ENCODE data around the gene MORC2.

The MORC2 gene

GRCh38 chr22:30894371-30894740 lies 74.2 kb downstream of the MORC2 start:
- TF ChIP-seq LEF1 (IDR thresholded peaks at IDR 0.05; ENCODE audit: borderline replicate concordance) (no peak), ZNF384 (IDR thresholded peaks at IDR 0.05) (no peak), SUZ12 (IDR thresholded peaks at IDR 0.05) (no peak), BHLHE40 (IDR thresholded peaks at IDR 0.05; ENCODE audit: borderline replicate concordance) (no peak), CTBP1 (IDR thresholded peaks at IDR 0.05; ENCODE audit: borderline replicate concordance) (no peak), FOXM1 (IDR thresholded peaks at IDR 0.05; ENCODE audit: borderline replicate concordance) (no peak), ELF4 (IDR thresholded peaks at IDR 0.05) (no peak), ARNT (IDR thresholded peaks at IDR 0.05) (no peak), NFRKB (IDR thresholded peaks at IDR 0.05) (no peak), TARDBP (IDR thresholded peaks at IDR 0.05) (no peak), FOXA1 (IDR thresholded peaks at IDR 0.05) (no peak), FOXK2 (IDR thresholded peaks at IDR 0.05) (no peak), SP1 (IDR thresholded peaks at IDR 0.05) (no peak), HDGF (IDR thresholded peaks at IDR 0.05; ENCODE audit: borderline replicate concordance) (no peak), L3MBTL2 (conservative IDR thresholded peaks at IDR 0.05) (no peak)
- TF ChIP-seq, protein P1, sequence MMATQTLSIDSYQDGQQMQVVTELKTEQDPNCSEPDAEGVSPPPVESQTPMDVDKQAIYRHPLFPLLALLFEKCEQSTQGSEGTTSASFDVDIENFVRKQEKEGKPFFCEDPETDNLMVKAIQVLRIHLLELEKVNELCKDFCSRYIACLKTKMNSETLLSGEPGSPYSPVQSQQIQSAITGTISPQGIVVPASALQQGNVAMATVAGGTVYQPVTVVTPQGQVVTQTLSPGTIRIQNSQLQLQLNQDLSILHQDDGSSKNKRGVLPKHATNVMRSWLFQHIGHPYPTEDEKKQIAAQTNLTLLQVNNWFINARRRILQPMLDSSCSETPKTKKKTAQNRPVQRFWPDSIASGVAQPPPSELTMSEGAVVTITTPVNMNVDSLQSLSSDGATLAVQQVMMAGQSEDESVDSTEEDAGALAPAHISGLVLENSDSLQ (IDR thresholded peaks at IDR 0.05): no peak
- ChIA-PET CTCF (no interaction called here), POLR2A (no interaction called here)
- no peak for DNase-seq (ENCODE audit: extremely low spot score)

- ChIA-PET POLR2A (no interaction called here), CTCF (no interaction called here)
- DNase-seq (ENCODE audit: extremely low spot score): no peak
- TF ChIP-seq CTBP1 (IDR thresholded peaks at IDR 0.05; ENCODE audit: borderline replicate concordance): no peak
- no peak for TF ChIP-seq FOXA1 (IDR thresholded peaks at IDR 0.05)
- TF ChIP-seq L3MBTL2 (conservative IDR thresholded peaks at IDR 0.05): no peak
- TF ChIP-seq SP1 (IDR thresholded peaks at IDR 0.05): no peak
- no peak for TF ChIP-seq LEF1 (IDR thresholded peaks at IDR 0.05; ENCODE audit: borderline replicate concordance)
- no peak for TF ChIP-seq HDGF (IDR thresholded peaks at IDR 0.05; ENCODE audit: borderline replicate concordance)
Observed at GRCh38 chr22:30893434-30894370, 74.9 kb downstream of the MORC2 start.

GRCh38 chr22:30892731-30893221 lies 75.8 kb downstream of the MORC2 start:
- POLR2A ChIA-PET: no interaction called here
- CTCF ChIA-PET: no interaction called here

GRCh38 chr22:30892286-30892685 lies 76.3 kb downstream of the MORC2 start:
- CTCF ChIA-PET: no interaction called here
- DNase-seq (ENCODE audit: extremely low spot score): no peak
- TF ChIP-seq BHLHE40 (IDR thresholded peaks at IDR 0.05; ENCODE audit: borderline replicate concordance): no peak
- TF ChIP-seq ELF4 (IDR thresholded peaks at IDR 0.05): no peak
- TF ChIP-seq L3MBTL2 (conservative IDR thresholded peaks at IDR 0.05): no peak
- TF ChIP-seq ARNT (IDR thresholded peaks at IDR 0.05): no peak
- TF ChIP-seq CTBP1 (IDR thresholded peaks at IDR 0.05; ENCODE audit: borderline replicate concordance): no peak
- POLR2A ChIA-PET: no interaction called here

More at GRCh38 chr22:30892731-30893221, 75.8 kb downstream of the MORC2 start:
- TF ChIP-seq HDGF (IDR thresholded peaks at IDR 0.05; ENCODE audit: borderline replicate concordance) (no peak), ELF4 (IDR thresholded peaks at IDR 0.05) (no peak), TARDBP (IDR thresholded peaks at IDR 0.05) (no peak), BHLHE40 (IDR thresholded peaks at IDR 0.05; ENCODE audit: borderline replicate concordance) (no peak), NFRKB (IDR thresholded peaks at IDR 0.05) (no peak), ARNT (IDR thresholded peaks at IDR 0.05) (no peak), SUZ12 (IDR thresholded peaks at IDR 0.05) (no peak)
- no peak for DNase-seq (ENCODE audit: extremely low spot score)

DNA sequence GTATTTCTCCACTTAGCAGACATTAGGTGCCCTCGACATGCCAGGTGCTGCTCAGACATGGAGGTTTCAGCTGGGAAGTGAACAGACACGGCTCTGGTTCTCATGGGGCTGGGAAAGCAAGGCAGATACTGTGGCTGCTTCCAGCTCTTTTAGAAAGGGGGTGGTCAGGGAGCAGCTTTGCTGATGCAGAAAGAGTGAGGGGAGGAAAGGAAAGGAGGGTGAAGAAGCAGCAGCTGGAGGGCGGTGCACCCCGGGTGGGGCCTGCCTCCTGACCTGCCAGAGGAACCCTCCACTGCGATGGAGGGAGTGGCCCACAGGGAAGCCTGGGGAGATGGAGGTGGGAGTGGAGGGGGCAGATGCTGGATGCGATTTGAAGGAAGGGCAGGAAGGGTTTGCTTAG lies 76.8 kb downstream of the MORC2 start:
- ChIA-PET POLR2A (no interaction called here), CTCF (no interaction called here)
- TF ChIP-seq BHLHE40 (IDR thresholded peaks at IDR 0.05; ENCODE audit: borderline replicate concordance): no peak
- no peak for TF ChIP-seq ZNF384 (IDR thresholded peaks at IDR 0.05)
- TF ChIP-seq NFRKB (IDR thresholded peaks at IDR 0.05): no peak
- TF ChIP-seq ELF4 (IDR thresholded peaks at IDR 0.05): no peak
- no peak for TF ChIP-seq SP1 (IDR thresholded peaks at IDR 0.05)
- TF ChIP-seq FOXM1 (IDR thresholded peaks at IDR 0.05; ENCODE audit: borderline replicate concordance): no peak
- no peak for TF ChIP-seq CTBP1 (IDR thresholded peaks at IDR 0.05; ENCODE audit: borderline replicate concordance)
- no peak for TF ChIP-seq FOXA1 (IDR thresholded peaks at IDR 0.05)
- DNase-seq (ENCODE audit: extremely low spot score): no peak

GRCh38 chr22:30891443-30891755 lies 77.2 kb downstream of the MORC2 start:
- DNase-seq (ENCODE audit: extremely low spot score): no peak
- ChIA-PET POLR2A (no interaction called here), CTCF (interaction anchor here (1.2 kb wide), 1 partner anchor 12 kb away, joined by 4 read pairs; no protein-coding TSS in a partner anchor)
- no peak for TF ChIP-seq ARNT (IDR thresholded peaks at IDR 0.05)
- no peak for TF ChIP-seq L3MBTL2 (conservative IDR thresholded peaks at IDR 0.05)
- TF ChIP-seq, protein P1 (IDR thresholded peaks at IDR 0.05): no peak
- TF ChIP-seq NFRKB (IDR thresholded peaks at IDR 0.05): no peak
- TF ChIP-seq TARDBP (IDR thresholded peaks at IDR 0.05): no peak
- no peak for TF ChIP-seq ELF4 (IDR thresholded peaks at IDR 0.05)
- no peak for TF ChIP-seq CTBP1 (IDR thresholded peaks at IDR 0.05; ENCODE audit: borderline replicate concordance)
- no peak for TF ChIP-seq FOXK2 (IDR thresholded peaks at IDR 0.05)

Measured in HEK293T (cell line).